ENCODE data around the gene RNF213. TPM values are rescaled to one million over a fixed set of nuclear protein-coding genes. Genes with fewer than 3 reads are reported as not detected.

The RNF213 gene
- total RNA-seq, 3 donors from 2014 or later = 205 to 289 (median 262) TPM

Other genes starting within 250 kb of the RNF213 start
- gene TBC1D16, start 225.0 kb upstream of the RNF213 start, total RNA-seq = 1 to 10 TPM; 2.2 to 3.3 (median 2.6) TPM
- gene CCDC40, start 224.2 kb upstream of the RNF213 start, total RNA-seq = under 1 TPM; 0.25 to 0.98 (median 0.29) TPM
- gene GAA, start 159.3 kb upstream of the RNF213 start, total RNA-seq = 10 to 100 TPM; 16.1 to 18.6 (median 16.7) TPM
- 100 to 1,000 TPM; 228 to 251 (median 230) TPM for gene EIF4A3, start 113.7 kb upstream of the RNF213 start, total RNA-seq
- not detected for gene CARD14, start 90.8 kb upstream of the RNF213 start, total RNA-seq
- gene SGSH, start 40.5 kb upstream of the RNF213 start, total RNA-seq = 10 to 100 TPM; 18.9 to 25.2 (median 19.1) TPM
- gene SLC26A11, start 40.4 kb upstream of the RNF213 start, total RNA-seq = 10 to 100 TPM; 15.8 to 16.5 (median 16.4) TPM
- gene ENDOV, start 154.3 kb downstream of the RNF213 start, total RNA-seq = 10 to 100 TPM; 11.2 to 12.9 (median 12.4) TPM
- 10 to 100 TPM; 14.0 to 22.2 (median 21.4) TPM for gene NPTX1, start 215.8 kb downstream of the RNF213 start, total RNA-seq

All from activated T-cell treated with anti-CD3 and anti-CD28 coated beads, Interleukin-2, amount 50 U/mL, for 4 hours (primary cell).